Lung (tissue), 12 donors: ENCODE measurements around the gene KRTAP10-1. TPM values are rescaled to one million over a fixed set of nuclear protein-coding genes. Genes with fewer than 3 reads are reported as not detected.

Source experiments
- ATAC-seq: fragments of 200-7000 bp; cut with Tn5 transposase; one replicate; pipeline ENCODE4 v1.9.1; 2020; ENCODE audit warnings: moderate number of reproducible peaks; ENCODE audit not compliant: insufficient read depth, low FRiP score
- DNase-seq, 3 donors: peaks; one replicate each; pipeline ENCODE4 v3.0.0-alpha.2; 2013 to 2017
- H3K27ac ChIP-seq, 2 donors: one replicate each; pipeline ENCODE4 v1.5.1; 2013; ENCODE audit warnings: mild to moderate bottlenecking in 2 of 2, moderate library complexity in 2 of 2, control low read depth in 1 of 2, inconsistent platforms in 1 of 2, low read depth in 1 of 2, low read length in 1 of 2
- H3K27me3 ChIP-seq, 3 donors: one replicate each; pipeline ENCODE4 v1.5.1; 2013; ENCODE audit warnings: low read length in 2 of 3; ENCODE audit not compliant: control insufficient read depth in 3 of 3, insufficient read depth in 3 of 3
- H3K36me3 ChIP-seq, 4 donors: one replicate each; pipeline ENCODE4 v1.5.1; 2013; ENCODE audit warnings: low read length in 4 of 4, mild to moderate bottlenecking in 1 of 4, moderate library complexity in 1 of 4; ENCODE audit not compliant: control insufficient read depth in 4 of 4, insufficient read depth in 4 of 4
- H3K4me1 ChIP-seq, 5 donors: one replicate each; pipeline ENCODE4 v1.5.1; 2013; ENCODE audit warnings: low read length in 5 of 5, mild to moderate bottlenecking in 2 of 5, moderate library complexity in 1 of 5; ENCODE audit not compliant: control insufficient read depth in 5 of 5, insufficient read depth in 5 of 5
- H3K4me3 ChIP-seq: one replicate; pipeline ENCODE4 v1.5.1; 2013; ENCODE audit warnings: mild to moderate bottlenecking, control low read depth, moderate library complexity
- H3K9ac ChIP-seq, 2 donors: one replicate each; pipeline ENCODE4 v1.5.1; 2013; ENCODE audit warnings: low read length in 2 of 2, control low read depth in 1 of 2; ENCODE audit not compliant: insufficient read depth in 1 of 2
- H3K9me3 ChIP-seq, 4 donors: one replicate each; pipeline ENCODE4 v1.5.1; 2013; ENCODE audit warnings: low read length in 3 of 4, mild to moderate bottlenecking in 1 of 4, moderate library complexity in 1 of 4; ENCODE audit not compliant: control insufficient read depth in 4 of 4, insufficient read depth in 3 of 4
- CTCF ChIP-seq: IDR thresholded peaks from 2 replicates; pipeline ENCODE4 v1.5.1; 2012; ENCODE audit warnings: mild to moderate bottlenecking; ENCODE audit errors: control extremely low read depth, extremely low read depth
- WGBS, 2 donors: extraction: QIAGEN DNeasy Blood & Tissue Kit; methylation state at CpG; one replicate each; pipeline ENCODE4 v1.1.7; 2013; 5-methylcytosine and 5-hydroxymethylcytosine counted together
- polyA plus RNA-seq, 2 donors: library from polyadenylated mRNA; stranded (reverse); fragments of 200-250 nt; gene quantifications; one replicate each; pipeline ENCODE4 v1.2.1, GENCODE V29; 2013
- total RNA-seq, 2 donors: library from RNA; depleted of rRNA in 1 of 2; stranded (reverse); fragments of >200 nt in 1 of 2; gene quantifications; one replicate each; pipeline ENCODE4 v1.2.1, GENCODE V29; 2014 to 2021
- donor health status: control.
- donor health status: control.
- donor health status: Bipolar disorder and iron deficiency.
- donor health status: healthy.
- donor health status: DM: yes; HTN: yes; CAD: no.

KRTAP10-1 gene
- total and polyA plus RNA-seq, 4 donors: not detected

- Histone ChIP-seq H3K27ac (no peak overlapping the region), H3K27me3 (no peaks in the 10 kb centered on the region), H3K9ac (no peak overlapping the region), H3K36me3 (no peaks in the 10 kb centered on the region), H3K9me3 (peaks cover 0 to 11% (median 3%) of the 10 kb centered on the region in 4 donors), H3K4me1 (peaks cover 0 to 10% (median 0%) of the 10 kb centered on the region in 5 donors), H3K4me3 (no peak overlapping the region)
- 47 to 73% methylated on average over 13 of the region's 13 CpGs for WGBS, 2 donors
- no peak for ATAC-seq
- TF ChIP-seq CTCF: no peak
- peak in 2 of 3 donors; percentile 6 to 16 for DNase-seq
These were observed 8.4 kb upstream of the KRTAP10-1 start for GRCh38 chr21:44548381-44548780.

GRCh38 chr21:44547656-44548331, 7.8 kb upstream of the KRTAP10-1 start:
- Histone ChIP-seq H3K9ac (no peak overlapping the region), H3K36me3 (no peaks in the 10 kb centered on the region), H3K4me3 (no peak overlapping the region), H3K4me1 (peaks cover 0 to 10% (median 0%) of the 10 kb centered on the region in 5 donors), H3K9me3 (peaks cover 0 to 12% (median 3%) of the 10 kb centered on the region in 4 donors), H3K27ac (no peak overlapping the region), H3K27me3 (no peaks in the 10 kb centered on the region)
- WGBS, 2 donors: 40 to 46% methylated on average over 5 of the region's 5 CpGs
- no peak for TF ChIP-seq CTCF
- ATAC-seq: no peak
- DNase-seq: no peak

GRCh38 chr21:44544566-44544965, 4.6 kb upstream of the KRTAP10-1 start:
- H3K4me1 ChIP-seq: peaks cover 0 to 8% (median 0%) of the 10 kb centered on the region in 5 donors
- ATAC-seq: no peak
- no peak overlapping the region for H3K9ac ChIP-seq
- H3K9me3 ChIP-seq: peaks cover 0 to 14% (median 7%) of the 10 kb centered on the region in 4 donors
- no peaks in the 10 kb centered on the region for H3K27me3 ChIP-seq
- TF ChIP-seq CTCF: no peak
- H3K36me3 ChIP-seq: no peaks in the 10 kb centered on the region
- no peak for DNase-seq
- WGBS, 2 donors: 77 to 81% methylated on average over 3 of the region's 3 CpGs
- no peak overlapping the region for H3K27ac ChIP-seq
- H3K4me3 ChIP-seq: no peak overlapping the region
